ENCODE measurements around the gene PRDM8. TPM values are rescaled to one million over a fixed set of nuclear protein-coding genes. Genes with fewer than 3 reads are reported as not detected.

PRDM8 gene
- total RNA-seq, 1 donor from 2014 or later = 1.6 TPM

GRCh38 chr4:80155316-80155982 is 41.9 kb upstream of the PRDM8 start:
- Mint-ChIP-seq H3K4me3 (no peak overlapping the region), H3K27ac (no peak overlapping the region), H3K36me3 (no peaks in the 10 kb centered on the region), H3K4me1 (peaks cover 12% of the 10 kb centered on the region), H3K27me3 (ENCODE audit: low read depth) (peaks cover 10% of the 10 kb centered on the region), H3K9me3 (peaks cover 20% of the 10 kb centered on the region)
- DNase-seq (ENCODE audit: low spot score in 2 of 2, unreplicated experiment in 2 of 2) = no peak
- TF ChIP-seq CTCF (IDR thresholded peaks at IDR 0.05; ENCODE audit: unreplicated experiment) = no peak

- no peak overlapping the region for H3K27ac Mint-ChIP-seq
- no peak for TF ChIP-seq CTCF (IDR thresholded peaks at IDR 0.05; ENCODE audit: unreplicated experiment)
- H3K9me3 Mint-ChIP-seq = peaks cover 20% of the 10 kb centered on the region
- H3K36me3 Mint-ChIP-seq = no peaks in the 10 kb centered on the region
- H3K4me3 Mint-ChIP-seq = no peak overlapping the region
- peaks cover 12% of the 10 kb centered on the region for H3K4me1 Mint-ChIP-seq
- H3K27me3 Mint-ChIP-seq (ENCODE audit: low read depth) = peaks cover 12% of the 10 kb centered on the region
- no peak for DNase-seq (ENCODE audit: low spot score in 2 of 2, unreplicated experiment in 2 of 2)
Measured at GRCh38 chr4:80156410-80156809, 40.9 kb upstream of the PRDM8 start.

- DNase-seq (ENCODE audit: low spot score in 2 of 2, unreplicated experiment in 2 of 2) = no peak
- Mint-ChIP-seq H3K27me3 (ENCODE audit: low read depth) (peaks cover 28% of the 10 kb centered on the region), H3K9me3 (peaks cover 20% of the 10 kb centered on the region), H3K4me3 (no peak overlapping the region), H3K27ac (no peak overlapping the region), H3K4me1 (no peaks in the 10 kb centered on the region), H3K36me3 (no peaks in the 10 kb centered on the region)
- no peak for TF ChIP-seq CTCF (IDR thresholded peaks at IDR 0.05; ENCODE audit: unreplicated experiment)
Measured at GRCh38 chr4:80161413-80162058, 35.8 kb upstream of the PRDM8 start.

GRCh38 chr4:80162418-80162817 is 34.9 kb upstream of the PRDM8 start:
- Mint-ChIP-seq H3K36me3 (no peaks in the 10 kb centered on the region), H3K4me1 (no peaks in the 10 kb centered on the region), H3K9me3 (peaks cover 16% of the 10 kb centered on the region), H3K27ac (no peak overlapping the region), H3K27me3 (ENCODE audit: low read depth) (peaks cover 34% of the 10 kb centered on the region), H3K4me3 (no peak overlapping the region)
- DNase-seq (ENCODE audit: low spot score in 2 of 2, unreplicated experiment in 2 of 2) = no peak
- no peak for TF ChIP-seq CTCF (IDR thresholded peaks at IDR 0.05; ENCODE audit: unreplicated experiment)

GRCh38 chr4:80165855-80166254 is 31.4 kb upstream of the PRDM8 start:
- H3K4me3 Mint-ChIP-seq = no peak overlapping the region
- no peak overlapping the region for H3K27ac Mint-ChIP-seq
- DNase-seq (ENCODE audit: low spot score in 2 of 2, unreplicated experiment in 2 of 2) = no peak
- no peaks in the 10 kb centered on the region for H3K9me3 Mint-ChIP-seq
- no peak for TF ChIP-seq CTCF (IDR thresholded peaks at IDR 0.05; ENCODE audit: unreplicated experiment)
- H3K4me1 Mint-ChIP-seq = no peaks in the 10 kb centered on the region
- H3K27me3 Mint-ChIP-seq (ENCODE audit: low read depth) = peaks cover 50% of the 10 kb centered on the region
- H3K36me3 Mint-ChIP-seq = no peaks in the 10 kb centered on the region

All from mesothelial cell of epicardium (in vitro differentiated cells).